GM21737 (cell line): ENCODE measurements around the gene PIR.

Source experiments
- ATAC-seq: cut with Tn5 transposase; IDR thresholded peaks from one replicate; pipeline ENCODE4 v1.9.1; 2021; ENCODE audit warnings: mild to moderate bottlenecking, moderate library complexity; ENCODE audit not compliant: unreplicated experiment

The PIR gene

GRCh38 chrX:15492469-15492868, 664 bp downstream of the PIR start:
- no peak for ATAC-seq

GRCh38 chrX:15483891-15484290, 9.2 kb downstream of the PIR start:
- no peak for ATAC-seq

- no peak for ATAC-seq
Observed at GRCh38 chrX:15475486-15475885, 17.6 kb downstream of the PIR start.

GRCh38 chrX:15475021-15475420, 18.1 kb downstream of the PIR start:
- ATAC-seq = no peak

- ATAC-seq = no peak
Observed at GRCh38 chrX:15474028-15474427, 19.1 kb downstream of the PIR start.

GRCh38 chrX:15472531-15472930, 20.6 kb downstream of the PIR start:
- no peak for ATAC-seq

GRCh38 chrX:15471028-15471427, 22.1 kb downstream of the PIR start:
- ATAC-seq = no peak

- ATAC-seq = no peak
Observed at GRCh38 chrX:15469613-15470012, 23.5 kb downstream of the PIR start.

GRCh38 chrX:15468036-15468435, 25.1 kb downstream of the PIR start:
- ATAC-seq = no peak

- no peak for ATAC-seq
Observed at GRCh38 chrX:15465896-15466651, 27.1 kb downstream of the PIR start.

GRCh38 chrX:15465347-15465746, 27.8 kb downstream of the PIR start:
- ATAC-seq = no peak

GRCh38 chrX:15464704-15465103, 28.4 kb downstream of the PIR start:
- no peak for ATAC-seq

GRCh38 chrX:15451913-15452312, 41.2 kb downstream of the PIR start:
- ATAC-seq = no peak

- ATAC-seq = no peak
Observed at GRCh38 chrX:15448010-15448639, 45.0 kb downstream of the PIR start.

GRCh38 chrX:15441464-15441863, 51.7 kb downstream of the PIR start:
- ATAC-seq = no peak

GRCh38 chrX:15438332-15438731, 54.8 kb downstream of the PIR start:
- ATAC-seq = no peak

GRCh38 chrX:15437724-15438123, 55.4 kb downstream of the PIR start:
- ATAC-seq = no peak

GRCh38 chrX:15435836-15436619, 57.1 kb downstream of the PIR start:
- no peak for ATAC-seq

- no peak for ATAC-seq
Observed at GRCh38 chrX:15434205-15434604, 58.9 kb downstream of the PIR start.

- ATAC-seq = no peak
Observed at GRCh38 chrX:15430584-15430983, 62.5 kb downstream of the PIR start.

- ATAC-seq = no peak
Observed at GRCh38 chrX:15430076-15430475, 63.1 kb downstream of the PIR start.

- no peak for ATAC-seq
Observed at GRCh38 chrX:15425024-15425423, 68.1 kb downstream of the PIR start.
